Neural cell (in vitro differentiated cells): Measurements from ENCODE around the gene TGFBR3. TPM values are rescaled to one million over a fixed set of nuclear protein-coding genes. Genes with fewer than 3 reads are reported as not detected.

Source experiments
- H2AFZ ChIP-seq: fragments of 200-600, 300-800 bp; sonication (generic), shearing (Covaris generic); 2 replicates; pipeline ENCODE4 v1.6.0; 2014; ENCODE audit warnings: low read depth, mild to moderate bottlenecking, antibody characterized with exemption, low read length, moderate library complexity
- H3F3A ChIP-seq: fragments of 200-600 bp; shearing (Covaris generic); 2 replicates; pipeline ENCODE4 v1.6.1; 2016; ENCODE audit warnings: mild to moderate bottlenecking, moderate library complexity, mixed read lengths, antibody characterized with exemption, low read length; ENCODE audit not compliant: insufficient read depth, poor library complexity, severe bottlenecking
- H3K27ac ChIP-seq: fragments of 200-600, 300-800 bp; sonication (generic), shearing (Covaris generic); 2 replicates; pipeline ENCODE4 v1.5.1; 2014; ENCODE audit warnings: mild to moderate bottlenecking, low read length, moderate library complexity
- H3K27me3 ChIP-seq: fragments of 300-800, 200-600 bp; sonication (generic), shearing (Covaris generic); 2 replicates; pipeline ENCODE4 v1.6.0; 2014; ENCODE audit warnings: mild to moderate bottlenecking, low read depth, low read length, moderate library complexity; ENCODE audit not compliant: insufficient read depth
- H3K36me3 ChIP-seq: fragments of 300-800, 200-600 bp; sonication (generic), shearing (Covaris generic); 2 replicates; pipeline ENCODE4 v1.5.1; 2014; ENCODE audit warnings: mild to moderate bottlenecking, antibody characterized with exemption, low read length, moderate library complexity; ENCODE audit not compliant: insufficient read depth
- H3K4me2 ChIP-seq: fragments of 300-800, 200-600 bp; sonication (generic), shearing (Covaris generic); 2 replicates; pipeline ENCODE4 v1.6.0; 2014; ENCODE audit warnings: mild to moderate bottlenecking, low read length
- H3K4me3 ChIP-seq: fragments of 300-800, 200-600 bp; sonication (generic), shearing (Covaris generic); 2 replicates; pipeline ENCODE4 v1.5.1; 2014; ENCODE audit warnings: mild to moderate bottlenecking, low read length, moderate library complexity
- H3K79me2 ChIP-seq: fragments of 200-600 bp; shearing (Covaris generic); replicated peaks from 2 replicates; pipeline ENCODE4 v1.6.0; 2014; ENCODE audit warnings: mild to moderate bottlenecking, low read length, moderate library complexity; ENCODE audit not compliant: insufficient read depth
- H3K9ac ChIP-seq: fragments of 300-800, 200-600 bp; sonication (generic), shearing (Covaris generic); 2 replicates; pipeline ENCODE4 v1.6.1; 2016; ENCODE audit warnings: mild to moderate bottlenecking, low read length, mixed read lengths
- H3K9me2 ChIP-seq: fragments of 200-600 bp; shearing (Covaris generic); 2 replicates; pipeline ENCODE4 v1.6.1; 2016; ENCODE audit warnings: mild to moderate bottlenecking, low read length, mixed read lengths; ENCODE audit not compliant: insufficient read depth
- H3K9me3 ChIP-seq: fragments of 200-600, 300-800 bp; sonication (generic), shearing (Covaris generic); 2 replicates; pipeline ENCODE4 v1.6.1; 2016; ENCODE audit warnings: mild to moderate bottlenecking, mixed run types, low read length, moderate library complexity, mixed read lengths
- H4K20me1 ChIP-seq: fragments of 200-600 bp; shearing (Covaris generic); 2 replicates; pipeline ENCODE4 v1.6.1; 2016; ENCODE audit warnings: mild to moderate bottlenecking, mixed run types; ENCODE audit not compliant: insufficient read depth
- CTCF ChIP-seq: fragments of 450-650 bp; IDR thresholded peaks from 2 replicates; pipeline ENCODE4 v1.5.1; 2014; ENCODE audit warnings: antibody characterized with exemption, mild to moderate bottlenecking, moderate library complexity; ENCODE audit not compliant: poor library complexity, severe bottlenecking
- EP300 ChIP-seq: fragments of 450-650 bp; conservative IDR thresholded peaks from 2 replicates; pipeline ENCODE4 v1.6.1; 2014; ENCODE audit warnings: antibody characterized with exemption, mild to moderate bottlenecking, moderate library complexity; ENCODE audit not compliant: poor library complexity, severe bottlenecking
- EZH2 ChIP-seq: fragments of 200-600, 300-800 bp; shearing (Covaris generic), sonication (generic); IDR thresholded peaks from 2 replicates; pipeline ENCODE4 v1.6.1; 2014; ENCODE audit warnings: antibody characterized with exemption, low read length, borderline replicate concordance, mild to moderate bottlenecking; ENCODE audit not compliant: insufficient read depth, poor library complexity, severe bottlenecking
- MXI1 ChIP-seq: fragments of 450-650 bp; conservative IDR thresholded peaks from 2 replicates; pipeline ENCODE4 v1.6.1; 2014; ENCODE audit warnings: antibody characterized with exemption, mild to moderate bottlenecking; ENCODE audit not compliant: poor library complexity, severe bottlenecking
- POLR2AphosphoS5 ChIP-seq: IDR thresholded peaks from 2 replicates; pipeline ENCODE4 v1.6.1; 2012
- RAD21 ChIP-seq: fragments of 450-650 bp; conservative IDR thresholded peaks from 2 replicates; pipeline ENCODE4 v1.6.1; 2014; ENCODE audit warnings: antibody characterized with exemption, mild to moderate bottlenecking, moderate library complexity
- REST ChIP-seq: IDR thresholded peaks from 2 replicates; pipeline ENCODE4 v1.6.1; 2012; ENCODE audit warnings: borderline replicate concordance
- SMC3 ChIP-seq: fragments of 450-650 bp; conservative IDR thresholded peaks from 2 replicates; pipeline ENCODE4 v1.6.1; 2014; ENCODE audit warnings: antibody characterized with exemption, mild to moderate bottlenecking, moderate library complexity; ENCODE audit not compliant: poor library complexity
- TAF1 ChIP-seq: IDR thresholded peaks from 2 replicates; pipeline ENCODE4 v1.6.1; 2012; ENCODE audit warnings: low read depth
- polyA plus RNA-seq: library from polyadenylated mRNA; depleted of rRNA; stranded (reverse); fragments of >200 nt; gene quantifications from 2 replicates; pipeline ENCODE4 v1.2.3, GENCODE V29; 2014

Gene TGFBR3
- polyA plus RNA-seq, 1 donor from 2014 or later = 0.25 TPM

GRCh38 chr1:91811363-91812025, 74.5 kb downstream of the TGFBR3 start:
- Histone ChIP-seq H4K20me1 (no peaks in the 10 kb centered on the region), H3K36me3 (no peaks in the 10 kb centered on the region), H3K9me2 (no peaks in the 10 kb centered on the region), H3K4me3 (no peak overlapping the region), H3K27me3 (no peaks in the 10 kb centered on the region), H3K27ac (no peak overlapping the region), H3K9ac (no peak overlapping the region), H2AFZ (no peak overlapping the region), H3F3A (no peaks in the 10 kb centered on the region), H3K9me3 (no peaks in the 10 kb centered on the region), H3K79me2 (no peaks in the 10 kb centered on the region), H3K4me2 (no peak overlapping the region)
- TF ChIP-seq RAD21 = no peak
- no peak for TF ChIP-seq TAF1
- TF ChIP-seq SMC3 = no peak
- TF ChIP-seq EP300 = no peak
- no peak for TF ChIP-seq REST
- TF ChIP-seq MXI1 = no peak
- TF ChIP-seq EZH2 = no peak
- no peak for TF ChIP-seq POLR2AphosphoS5
- no peak for TF ChIP-seq CTCF

- Histone ChIP-seq H3F3A (no peaks in the 10 kb centered on the region), H3K4me2 (no peak overlapping the region), H3K36me3 (no peaks in the 10 kb centered on the region), H3K4me3 (no peak overlapping the region), H3K9me3 (no peaks in the 10 kb centered on the region), H3K9me2 (no peaks in the 10 kb centered on the region), H3K27ac (no peak overlapping the region), H4K20me1 (no peaks in the 10 kb centered on the region), H3K27me3 (no peaks in the 10 kb centered on the region), H3K9ac (no peak overlapping the region), H2AFZ (no peak overlapping the region), H3K79me2 (no peaks in the 10 kb centered on the region)
- TF ChIP-seq EZH2 (no peak), REST (no peak), CTCF (no peak), SMC3 (no peak)
Observed at GRCh38 chr1:91809317-91809716, 76.6 kb downstream of the TGFBR3 start.
